DND-41 (cell line): Measurements from ENCODE around the gene ASPA.

Experiments
- CTCF ChIP-seq: IDR thresholded peaks from 2 replicates; pipeline ENCODE4 v1.5.1; 2012; ENCODE audit warnings: borderline replicate concordance, low read length, moderate library complexity, mild to moderate bottlenecking; ENCODE audit not compliant: poor library complexity, severe bottlenecking; ENCODE audit errors: extremely low read depth
- EZH2 ChIP-seq: IDR thresholded peaks from 3 replicates; pipeline ENCODE4 v1.6.1; 2012; ENCODE audit warnings: borderline replicate concordance, low read depth, mild to moderate bottlenecking, moderate library complexity, low read length, inconsistent platforms; ENCODE audit not compliant: severe bottlenecking

GRCh38 chr17:3507869-3508268 lies 32.1 kb downstream of the ASPA start:
- TF ChIP-seq EZH2 (no peak), CTCF (no peak)
